K562 (cell line): ENCODE measurements around the gene CDHR2. TPM values are rescaled to one million over a fixed set of nuclear protein-coding genes. Genes with fewer than 3 reads are reported as not detected.

Experiments used
- IFI16 ChIP-seq: fragments of 250-450 bp; sonication (Bioruptor Pico); IDR thresholded peaks from 2 replicates; pipeline ENCODE4 v2.1.2; 2022; ENCODE audit warnings: mild to moderate bottlenecking, inconsistent platforms
- JUND ChIP-seq, 2 experiments: IDR thresholded peaks; 2 replicates in 1 of 2; 3 replicates in 1 of 2; pipeline ENCODE4 v1.6.1; 2011; ENCODE audit warnings: borderline replicate concordance in 2 of 2, low read depth in 2 of 2, low read length in 2 of 2, improper control_type of control experiment in 1 of 2, missing biosample characterization in 1 of 2, missing genetic modification characterization in 1 of 2, missing genetic modification reagents in 1 of 2
- SPI1 ChIP-seq: IDR thresholded peaks from 2 replicates; pipeline ENCODE4 v1.6.1; 2011; ENCODE audit warnings: low read depth, low read length, control low read depth, borderline replicate concordance
- ZNF699 ChIP-seq: fragments of 250-450 bp; sonication (Bioruptor Pico); IDR thresholded peaks from 2 replicates; pipeline ENCODE4 v1.8.0; 2021; ENCODE audit warnings: mild to moderate bottlenecking, moderate library complexity; ENCODE audit not compliant: insufficient replicate concordance
- polyA plus RNA-seq, 8 experiments: library from polyadenylated mRNA; depleted of rRNA in 4 of 8; stranded (reverse) in 5 of 8; unstranded in 3 of 8; fragments of >200 nt; fragmentation: Nextera tagmentation in 2 of 8; fragmentation: Illumina TruSeq in 1 of 8; extraction: Ambion mirVana in 2 of 8; extraction: Trizol in 1 of 8; gene quantifications; 2 replicates each; pipeline versions ENCODE4 v1.2.1 to v1.2.3, GENCODE V29; 2011 to 2014; ENCODE audit warnings: inconsistent platforms in 1 of 8, missing spikeins in 1 of 8
- total RNA-seq, 7 experiments: library from RNA; depleted of rRNA in 6 of 7; stranded (reverse); fragments of >200 nt in 6 of 7; fragmentation: Illumina TruSeq in 2 of 7; extraction: Trizol in 2 of 7; gene quantifications; 2 replicates each; pipeline versions ENCODE4 v1.2.1 to v1.2.3, GENCODE V29; 2011 to 2021; ENCODE audit warnings: low replicate concordance in 1 of 7
- TF ChIP-seq, protein P1 (sequence below), 2 experiments: fragments of 450-650 bp in 1 of 2; sonication (generic) in 1 of 2; formaldehyde crosslinking in 1 of 2; IDR thresholded peaks; 2 replicates each; pipeline versions ENCODE4 v1.7.1 to v1.9.0; 2016 to 2022; ENCODE audit warnings: inconsistent platforms in 1 of 2, mild to moderate bottlenecking in 1 of 2, missing genetic modification reagents in 1 of 2
- TF ChIP-seq, protein P2 (sequence below): conservative IDR thresholded peaks from 2 replicates; pipeline ENCODE4 v1.6.1; 2011; ENCODE audit warnings: low read depth, mild to moderate bottlenecking, low read length; ENCODE audit not compliant: control insufficient read depth
- TF ChIP-seq, protein P3 (sequence below): fragments of 450-650 bp; IDR thresholded peaks from 2 replicates; pipeline ENCODE4 v1.6.1; 2016; ENCODE audit warnings: low read depth

The CDHR2 gene
- total and polyA plus RNA-seq, 9 of the 15 experiments (the other 6 are each of a cell fraction or from before 2014, with no cell fraction given) = 0.01 to 0.62 (median 0.09) TPM; not detected in 2

DNA sequence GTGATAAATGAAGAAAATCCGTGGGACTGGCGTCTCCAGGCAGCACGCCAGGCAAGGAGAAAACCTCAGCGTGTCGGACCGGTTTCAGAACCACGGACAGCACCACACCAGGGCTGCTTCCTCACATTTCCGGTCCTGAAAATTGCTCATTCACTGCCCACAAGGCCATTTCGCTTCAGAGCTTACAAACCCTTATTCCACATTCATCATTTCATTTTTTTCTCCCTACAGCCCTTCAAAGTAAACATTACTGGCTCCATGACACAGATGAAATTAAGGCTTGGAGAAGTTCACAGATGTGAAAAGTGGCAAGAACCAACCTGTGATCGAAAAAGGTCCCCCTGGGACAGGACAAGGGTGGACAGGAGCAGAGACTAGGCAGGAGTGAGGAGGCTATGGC is 62.3 kb downstream of the CDHR2 start (continued):
- TF ChIP-seq, protein P1, sequence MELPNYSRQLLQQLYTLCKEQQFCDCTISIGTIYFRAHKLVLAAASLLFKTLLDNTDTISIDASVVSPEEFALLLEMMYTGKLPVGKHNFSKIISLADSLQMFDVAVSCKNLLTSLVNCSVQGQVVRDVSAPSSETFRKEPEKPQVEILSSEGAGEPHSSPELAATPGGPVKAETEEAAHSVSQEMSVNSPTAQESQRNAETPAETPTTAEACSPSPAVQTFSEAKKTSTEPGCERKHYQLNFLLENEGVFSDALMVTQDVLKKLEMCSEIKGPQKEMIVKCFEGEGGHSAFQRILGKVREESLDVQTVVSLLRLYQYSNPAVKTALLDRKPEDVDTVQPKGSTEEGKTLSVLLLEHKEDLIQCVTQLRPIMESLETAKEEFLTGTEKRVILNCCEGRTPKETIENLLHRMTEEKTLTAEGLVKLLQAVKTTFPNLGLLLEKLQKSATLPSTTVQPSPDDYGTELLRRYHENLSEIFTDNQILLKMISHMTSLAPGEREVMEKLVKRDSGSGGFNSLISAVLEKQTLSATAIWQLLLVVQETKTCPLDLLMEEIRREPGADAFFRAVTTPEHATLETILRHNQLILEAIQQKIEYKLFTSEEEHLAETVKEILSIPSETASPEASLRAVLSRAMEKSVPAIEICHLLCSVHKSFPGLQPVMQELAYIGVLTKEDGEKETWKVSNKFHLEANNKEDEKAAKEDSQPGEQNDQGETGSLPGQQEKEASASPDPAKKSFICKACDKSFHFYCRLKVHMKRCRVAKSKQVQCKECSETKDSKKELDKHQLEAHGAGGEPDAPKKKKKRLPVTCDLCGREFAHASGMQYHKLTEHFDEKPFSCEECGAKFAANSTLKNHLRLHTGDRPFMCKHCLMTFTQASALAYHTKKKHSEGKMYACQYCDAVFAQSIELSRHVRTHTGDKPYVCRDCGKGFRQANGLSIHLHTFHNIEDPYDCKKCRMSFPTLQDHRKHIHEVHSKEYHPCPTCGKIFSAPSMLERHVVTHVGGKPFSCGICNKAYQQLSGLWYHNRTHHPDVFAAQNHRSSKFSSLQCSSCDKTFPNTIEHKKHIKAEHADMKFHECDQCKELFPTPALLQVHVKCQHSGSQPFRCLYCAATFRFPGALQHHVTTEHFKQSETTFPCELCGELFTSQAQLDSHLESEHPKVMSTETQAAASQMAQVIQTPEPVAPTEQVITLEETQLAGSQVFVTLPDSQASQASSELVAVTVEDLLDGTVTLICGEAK (IDR thresholded peaks at IDR 0.05) = peak; percentile 69; the same call in 1 of the 2 replicates
- TF ChIP-seq, protein P1 (CRISPR knock-in tag; IDR thresholded peaks at IDR 0.05) = no peak
- TF ChIP-seq IFI16 (CRISPR knock-in tag) (no peak), JUND (IDR thresholded peaks at IDR 0.05; ENCODE audit: borderline replicate concordance, low read depth, low read length) (peak; percentile 42; the same call in 1 of the 2 replicates), JUND (tag; IDR thresholded peaks at IDR 0.05; ENCODE audit: borderline replicate concordance, low read depth, low read length) (no peak; the same call in 2 of the 3 replicates), ZNF699 (CRISPR knock-in tag) (no peak), SPI1 (0 out of 2 replicates have a peak, but pooled peaks have one; percentile 12)
- TF ChIP-seq, protein P2, sequence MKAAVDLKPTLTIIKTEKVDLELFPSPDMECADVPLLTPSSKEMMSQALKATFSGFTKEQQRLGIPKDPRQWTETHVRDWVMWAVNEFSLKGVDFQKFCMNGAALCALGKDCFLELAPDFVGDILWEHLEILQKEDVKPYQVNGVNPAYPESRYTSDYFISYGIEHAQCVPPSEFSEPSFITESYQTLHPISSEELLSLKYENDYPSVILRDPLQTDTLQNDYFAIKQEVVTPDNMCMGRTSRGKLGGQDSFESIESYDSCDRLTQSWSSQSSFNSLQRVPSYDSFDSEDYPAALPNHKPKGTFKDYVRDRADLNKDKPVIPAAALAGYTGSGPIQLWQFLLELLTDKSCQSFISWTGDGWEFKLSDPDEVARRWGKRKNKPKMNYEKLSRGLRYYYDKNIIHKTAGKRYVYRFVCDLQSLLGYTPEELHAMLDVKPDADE = peak; percentile 83; the same call in 1 of the 2 replicates
- TF ChIP-seq, protein P3, sequence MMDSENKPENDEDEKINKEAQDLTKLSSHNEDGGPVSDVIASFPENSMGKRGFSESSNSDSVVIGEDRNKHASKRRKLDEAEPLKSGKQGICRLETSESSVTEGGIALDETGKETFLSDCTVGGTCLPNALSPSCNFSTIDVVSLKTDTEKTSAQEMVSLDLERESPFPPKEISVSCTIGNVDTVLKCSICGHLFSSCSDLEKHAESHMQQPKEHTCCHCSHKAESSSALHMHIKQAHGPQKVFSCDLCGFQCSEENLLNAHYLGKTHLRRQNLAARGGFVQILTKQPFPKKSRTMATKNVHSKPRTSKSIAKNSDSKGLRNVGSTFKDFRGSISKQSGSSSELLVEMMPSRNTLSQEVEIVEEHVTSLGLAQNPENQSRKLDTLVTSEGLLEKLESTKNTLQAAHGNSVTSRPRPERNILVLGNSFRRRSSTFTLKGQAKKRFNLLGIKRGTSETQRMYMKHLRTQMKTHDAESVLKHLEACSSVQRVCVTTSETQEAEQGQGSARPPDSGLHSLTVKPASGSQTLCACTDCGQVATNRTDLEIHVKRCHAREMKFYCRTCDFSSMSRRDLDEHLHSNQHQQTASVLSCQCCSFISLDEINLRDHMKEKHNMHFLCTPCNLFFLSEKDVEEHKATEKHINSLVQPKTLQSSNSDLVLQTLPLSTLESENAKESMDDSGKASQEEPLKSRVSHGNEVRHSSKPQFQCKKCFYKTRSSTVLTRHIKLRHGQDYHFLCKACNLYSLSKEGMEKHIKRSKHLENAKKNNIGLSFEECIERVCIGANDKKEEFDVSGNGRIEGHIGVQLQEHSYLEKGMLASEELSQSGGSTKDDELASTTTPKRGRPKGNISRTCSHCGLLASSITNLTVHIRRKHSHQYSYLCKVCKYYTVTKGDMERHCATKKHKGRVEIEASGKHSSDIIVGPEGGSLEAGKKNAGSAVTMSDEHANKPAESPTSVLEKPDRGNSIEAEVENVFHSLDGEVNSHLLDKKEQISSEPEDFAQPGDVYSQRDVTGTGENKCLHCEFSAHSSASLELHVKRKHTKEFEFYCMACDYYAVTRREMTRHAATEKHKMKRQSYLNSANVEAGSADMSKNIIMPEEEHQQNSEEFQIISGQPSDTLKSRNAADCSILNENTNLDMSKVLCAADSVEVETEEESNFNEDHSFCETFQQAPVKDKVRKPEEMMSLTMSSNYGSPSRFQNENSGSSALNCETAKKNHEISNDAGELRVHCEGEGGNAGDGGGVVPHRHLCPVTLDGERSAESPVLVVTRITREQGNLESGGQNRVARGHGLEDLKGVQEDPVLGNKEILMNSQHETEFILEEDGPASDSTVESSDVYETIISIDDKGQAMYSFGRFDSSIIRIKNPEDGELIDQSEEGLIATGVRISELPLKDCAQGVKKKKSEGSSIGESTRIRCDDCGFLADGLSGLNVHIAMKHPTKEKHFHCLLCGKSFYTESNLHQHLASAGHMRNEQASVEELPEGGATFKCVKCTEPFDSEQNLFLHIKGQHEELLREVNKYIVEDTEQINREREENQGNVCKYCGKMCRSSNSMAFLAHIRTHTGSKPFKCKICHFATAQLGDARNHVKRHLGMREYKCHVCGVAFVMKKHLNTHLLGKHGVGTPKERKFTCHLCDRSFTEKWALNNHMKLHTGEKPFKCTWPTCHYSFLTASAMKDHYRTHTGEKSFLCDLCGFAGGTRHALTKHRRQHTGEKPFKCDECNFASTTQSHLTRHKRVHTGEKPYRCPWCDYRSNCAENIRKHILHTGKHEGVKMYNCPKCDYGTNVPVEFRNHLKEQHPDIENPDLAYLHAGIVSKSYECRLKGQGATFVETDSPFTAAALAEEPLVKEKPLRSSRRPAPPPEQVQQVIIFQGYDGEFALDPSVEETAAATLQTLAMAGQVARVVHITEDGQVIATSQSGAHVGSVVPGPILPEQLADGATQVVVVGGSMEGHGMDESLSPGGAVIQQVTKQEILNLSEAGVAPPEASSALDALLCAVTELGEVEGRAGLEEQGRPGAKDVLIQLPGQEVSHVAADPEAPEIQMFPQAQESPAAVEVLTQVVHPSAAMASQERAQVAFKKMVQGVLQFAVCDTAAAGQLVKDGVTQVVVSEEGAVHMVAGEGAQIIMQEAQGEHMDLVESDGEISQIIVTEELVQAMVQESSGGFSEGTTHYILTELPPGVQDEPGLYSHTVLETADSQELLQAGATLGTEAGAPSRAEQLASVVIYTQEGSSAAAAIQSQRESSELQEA = no peak
